Activated CD4-positive, alpha-beta T cell treated with anti-CD3 and anti-CD28 coated beads, Interleukin-2, amount 50 U/mL, for 16 hours (primary cell): ENCODE results near the gene AHR.
"Not testable (repeated sequence)": the region's sequence is repeated elsewhere in the genome, so short reads cannot be mapped to it uniquely, and the experiment has no call there.

Source experiments
- DNase-seq: peaks from one replicate; pipeline ENCODE4 v3.0.0-alpha.2; 2020

Gene AHR

GRCh38 chr7:17382408-17383354 lies 84.2 kb downstream of the AHR start:
- DNase-seq = not testable (repeated sequence)

- no peak for DNase-seq
Observed at GRCh38 chr7:17384400-17384799, 85.9 kb downstream of the AHR start.

- no peak for DNase-seq
Observed at GRCh38 chr7:17385612-17386011, 87.2 kb downstream of the AHR start.

GRCh38 chr7:17390392-17390791 lies 91.9 kb downstream of the AHR start:
- no peak for DNase-seq

- no peak for DNase-seq
Observed at GRCh38 chr7:17391366-17391765, 92.9 kb downstream of the AHR start.

- no peak for DNase-seq
Observed at GRCh38 chr7:17392846-17393245, 94.4 kb downstream of the AHR start.

- not testable (repeated sequence) for DNase-seq
Observed at GRCh38 chr7:17394563-17394962, 96.1 kb downstream of the AHR start.
